Stimulated activated CD4-positive, alpha-beta T cell treated with anti-CD3 and anti-CD28 coated beads, Interleukin-1b, Interleukin-23, amount 100 ng/mL, for 48 hours (primary cell): ENCODE measurements around the gene ARID3B.
"Not testable (repeated sequence)": the region's sequence is repeated elsewhere in the genome, so short reads cannot be mapped to it uniquely, and the experiment has no call there.

Experiments used
- DNase-seq: peaks from one replicate; pipeline ENCODE4 v3.0.0-alpha.2; 2020

The ARID3B gene

DNA sequence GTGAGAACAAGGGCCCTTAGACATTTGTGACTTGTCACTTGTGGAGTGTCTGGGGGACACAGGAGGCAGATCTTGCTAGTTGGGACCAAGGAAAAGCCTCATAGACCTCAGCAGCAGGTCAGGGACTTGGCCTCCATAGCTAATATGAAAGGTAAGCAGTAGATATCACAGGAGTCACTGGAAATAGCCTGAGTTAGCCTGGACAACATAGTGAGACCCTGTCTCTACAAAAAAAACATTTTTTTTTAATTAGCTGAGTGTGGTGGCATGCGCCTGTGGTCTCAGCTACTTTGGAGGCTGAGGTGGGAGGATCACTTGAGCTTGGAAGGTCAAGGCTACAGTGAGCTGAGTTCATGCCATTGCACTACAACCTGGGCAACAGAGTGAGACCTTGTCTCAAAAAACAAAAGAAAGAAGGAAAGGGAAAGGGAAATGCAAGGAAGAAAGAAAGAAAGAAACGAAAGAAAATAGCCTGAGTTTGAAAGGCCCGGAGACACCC, 37.5 kb downstream of the ARID3B start:
- DNase-seq, result no peak

DNA sequence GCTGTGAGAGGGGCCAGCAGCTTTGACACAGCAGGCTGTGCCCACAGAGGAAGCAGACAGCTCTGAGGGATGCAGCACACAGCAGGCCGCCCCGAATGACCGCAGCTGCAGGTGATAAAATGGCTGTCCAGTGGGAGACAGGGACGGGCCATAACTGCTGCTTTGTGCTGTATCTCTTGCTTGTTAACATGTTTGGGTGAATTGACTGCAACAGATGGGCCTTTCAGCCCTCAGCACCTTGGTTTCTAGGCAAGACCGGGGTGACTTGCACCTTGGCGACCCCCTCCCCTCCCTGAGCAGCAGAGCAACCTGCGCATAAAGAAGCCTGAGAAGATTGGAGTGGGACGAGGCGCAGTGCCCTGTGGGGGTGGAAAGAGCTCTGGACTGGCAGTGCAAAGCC, 38.0 kb downstream of the ARID3B start:
- no peak for DNase-seq

DNA sequence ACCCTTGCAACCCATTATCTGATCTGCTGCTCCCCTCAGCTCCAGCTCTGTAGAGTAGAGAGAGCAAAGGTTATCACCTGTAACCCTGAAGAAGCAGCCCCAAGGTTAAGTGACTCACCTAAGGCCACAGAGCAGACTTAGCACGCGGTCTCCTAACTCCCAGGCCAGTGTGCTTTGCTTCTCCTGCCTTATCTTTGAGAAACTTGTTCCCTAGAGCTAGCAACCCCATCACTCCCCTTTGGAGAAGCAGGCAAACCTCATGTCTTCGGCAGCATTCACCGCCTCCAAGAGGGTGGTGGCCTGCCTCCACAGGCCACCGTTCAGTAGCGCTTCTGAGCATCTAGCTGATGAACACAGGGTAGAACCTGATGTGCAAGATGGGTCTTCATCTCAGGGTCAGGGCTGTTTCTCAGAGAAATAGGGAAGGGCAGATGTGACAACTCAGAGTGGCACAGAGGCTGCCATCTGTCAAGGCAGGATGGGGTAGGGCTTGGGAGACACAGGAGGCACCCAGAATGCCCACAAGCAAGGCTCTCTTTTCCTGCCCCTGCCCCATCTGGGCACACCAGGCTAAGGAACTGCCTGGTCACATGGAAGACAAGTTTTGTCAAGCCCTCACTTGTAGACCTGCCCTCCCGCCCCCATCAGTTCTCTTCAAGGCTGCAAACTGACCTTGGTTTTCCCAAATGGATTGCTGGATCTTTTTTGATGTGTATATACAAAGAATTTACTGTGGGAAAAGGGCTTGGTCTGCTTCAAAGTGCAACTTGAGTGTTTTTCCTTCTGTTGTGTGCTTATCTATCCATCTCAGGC, 39.7 kb downstream of the ARID3B start:
- DNase-seq, result no peak

DNA sequence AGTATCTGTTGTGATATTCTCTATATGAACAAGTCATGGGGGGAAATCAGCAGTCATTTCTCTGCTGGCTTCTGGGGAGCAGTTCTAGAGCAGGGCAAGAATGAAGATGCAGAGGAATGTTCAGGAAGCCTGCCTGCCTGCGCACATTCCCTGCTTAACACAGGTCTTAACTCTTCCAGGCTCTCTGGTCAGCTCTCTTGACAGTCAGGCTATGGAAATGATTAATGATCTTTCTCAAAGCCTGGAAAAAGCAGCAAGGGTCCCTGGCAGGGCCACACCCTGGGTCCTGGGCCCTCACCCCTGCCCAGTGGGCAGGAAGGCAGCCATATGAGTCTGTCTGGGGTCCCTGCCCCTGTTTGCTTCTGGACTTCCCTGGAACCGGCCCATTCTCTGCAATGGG, 43.2 kb downstream of the ARID3B start:
- DNase-seq, result no peak

DNA sequence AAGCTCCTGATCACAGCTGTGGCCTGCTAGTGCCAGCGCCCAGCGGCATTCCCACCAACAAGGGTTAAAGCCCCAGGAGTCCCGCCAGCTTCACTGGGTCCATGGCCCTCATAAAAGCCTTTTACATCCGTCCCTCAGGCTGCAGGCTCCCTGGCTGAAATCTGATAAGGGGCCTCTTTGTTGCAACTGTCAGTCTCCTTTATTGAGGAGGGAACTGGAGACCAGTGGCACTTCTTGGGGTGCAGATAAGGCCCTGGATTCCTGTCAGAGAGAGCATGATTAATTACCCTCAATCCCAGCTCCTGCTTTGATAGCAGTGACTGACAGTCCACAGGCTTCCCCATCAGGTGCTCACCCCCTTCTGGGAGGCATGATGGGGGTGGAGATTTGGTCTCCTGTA, 43.8 kb downstream of the ARID3B start:
- no peak for DNase-seq

DNA sequence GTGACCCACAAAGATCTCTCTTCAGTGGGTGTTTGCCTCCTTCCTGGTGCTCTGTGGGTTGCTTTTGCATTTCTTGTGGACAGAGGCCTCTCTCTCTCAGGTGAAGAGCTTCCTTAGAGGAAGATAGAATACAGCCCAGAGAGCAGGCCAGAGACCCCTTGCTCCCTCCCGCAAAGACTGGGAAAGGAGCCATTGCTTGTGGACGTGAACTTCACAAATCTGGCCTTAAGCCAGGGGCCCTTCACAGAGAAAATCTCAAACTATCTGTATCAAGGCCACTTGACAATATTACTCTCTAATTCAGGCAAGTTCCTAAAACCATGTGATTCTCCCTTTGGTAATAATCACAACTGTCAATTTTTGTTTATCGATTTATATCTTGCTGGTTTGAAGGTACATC, 44.2 kb downstream of the ARID3B start:
- DNase-seq, result no peak

DNA sequence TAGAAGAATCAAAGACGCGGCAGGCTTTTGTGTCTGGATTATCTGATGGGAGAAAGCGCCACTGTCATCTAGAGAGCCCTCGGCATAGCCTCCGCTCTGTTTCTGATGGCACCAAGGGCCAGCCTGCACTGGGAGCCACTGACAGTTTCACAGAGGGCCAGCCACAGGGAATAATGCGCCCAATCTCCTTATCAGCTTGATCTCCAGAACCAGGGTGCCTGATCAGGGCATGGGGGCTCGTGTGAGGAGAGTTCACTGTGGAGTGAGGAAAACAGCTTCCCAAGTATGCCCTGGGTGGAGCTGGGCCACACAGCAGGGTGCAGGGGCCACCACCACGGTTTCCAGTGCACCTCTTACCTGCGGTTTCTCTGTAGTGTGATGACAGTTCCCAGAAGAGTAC, 44.8 kb downstream of the ARID3B start:
- DNase-seq, result no peak

DNA sequence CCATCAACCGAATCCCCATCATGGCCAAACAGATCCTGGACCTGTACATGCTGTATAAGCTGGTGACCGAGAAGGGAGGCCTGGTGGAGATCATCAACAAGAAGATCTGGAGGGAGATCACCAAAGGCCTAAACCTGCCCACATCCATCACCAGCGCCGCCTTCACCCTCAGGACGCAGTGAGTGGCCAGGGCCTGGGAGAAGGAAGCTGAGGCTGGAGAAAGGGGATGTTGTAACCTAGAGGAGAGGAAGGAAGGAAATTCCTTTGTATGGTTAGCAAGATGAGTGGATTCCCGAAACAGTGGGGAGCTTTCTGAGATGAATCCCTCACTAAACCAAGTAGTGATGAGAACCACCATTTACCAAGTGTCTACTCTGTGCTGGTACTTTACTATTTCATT, 48.8 kb downstream of the ARID3B start:
- DNase-seq, result no peak

DNA sequence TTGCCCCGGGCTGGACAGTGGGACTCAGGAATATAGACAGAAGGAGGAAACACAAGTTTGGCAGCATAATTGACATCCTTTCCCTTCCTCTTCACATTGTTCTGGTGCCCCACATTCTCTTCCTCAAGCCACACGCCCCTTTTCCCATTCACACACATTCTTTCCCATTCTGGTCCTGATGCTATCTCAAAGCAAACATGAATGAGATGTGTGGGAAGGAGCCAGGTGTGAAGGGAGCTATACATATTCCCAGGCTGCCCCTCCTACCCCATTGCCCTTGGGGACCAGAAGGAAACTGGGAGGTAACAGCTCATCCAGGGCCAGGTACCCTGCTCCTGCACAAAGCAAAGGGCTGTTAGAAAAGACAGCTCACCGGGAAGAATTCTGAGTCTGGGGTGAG, 51.2 kb downstream of the ARID3B start:
- DNase-seq, result no peak

DNA sequence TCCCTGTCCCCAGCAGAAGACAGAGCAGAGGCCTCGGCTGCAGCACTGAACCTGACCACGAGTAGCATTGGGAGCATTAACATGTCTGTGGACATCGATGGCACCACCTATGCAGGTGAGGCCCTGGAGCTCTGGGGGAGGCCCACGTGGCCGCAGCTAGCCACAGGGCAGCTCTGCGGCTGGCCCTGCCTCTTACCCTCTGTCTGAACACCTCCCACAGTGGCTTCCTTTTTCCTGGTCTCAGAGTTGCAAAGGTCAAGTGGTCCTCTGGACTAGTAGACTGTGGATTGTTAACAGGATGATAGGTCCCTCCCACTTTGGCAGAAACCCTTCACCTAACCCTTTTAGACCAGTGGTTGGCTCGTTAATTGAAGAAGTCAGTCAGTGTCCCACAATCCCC, 52.1 kb downstream of the ARID3B start:
- DNase-seq, result no peak

DNA sequence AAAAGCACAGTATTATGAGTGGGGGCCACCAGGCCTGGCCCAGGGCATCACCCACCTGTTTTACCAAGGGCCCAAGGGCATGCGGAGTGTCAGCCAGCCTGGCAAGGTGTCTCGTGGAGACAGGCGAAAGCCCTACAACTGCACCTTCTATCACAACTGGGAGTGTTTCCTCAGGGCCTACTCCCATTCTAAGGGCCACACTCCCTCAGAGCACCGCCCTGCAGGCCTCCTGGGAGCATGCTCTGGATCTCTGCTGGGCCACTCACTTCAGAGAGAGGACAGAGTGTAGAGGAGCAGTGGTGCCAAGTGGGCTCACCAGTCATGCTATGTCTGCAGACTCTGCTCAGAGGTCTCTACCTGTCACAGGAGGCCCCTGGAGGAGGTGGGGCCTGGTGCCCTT, 53.4 kb downstream of the ARID3B start:
- DNase-seq, result no peak

DNA sequence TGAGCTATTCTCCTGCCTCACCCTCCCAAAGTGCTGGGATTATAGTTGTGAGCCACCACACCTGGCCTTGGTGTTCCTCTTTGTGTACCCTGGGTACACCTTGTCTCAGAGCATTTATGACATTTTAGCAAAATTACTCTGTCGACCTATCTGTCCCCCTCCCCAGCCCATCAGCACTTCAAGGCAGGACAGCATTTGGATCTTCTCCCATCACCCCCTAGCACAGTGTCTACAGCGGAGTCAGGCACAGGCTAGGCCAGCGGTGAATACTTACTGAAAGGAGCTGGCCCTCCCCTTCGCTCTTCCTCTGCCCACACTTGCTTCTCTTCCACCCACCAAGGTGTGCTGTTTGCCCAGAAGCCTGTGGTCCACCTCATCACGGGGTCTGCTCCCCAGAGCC, 54.3 kb downstream of the ARID3B start:
- no peak for DNase-seq

DNA sequence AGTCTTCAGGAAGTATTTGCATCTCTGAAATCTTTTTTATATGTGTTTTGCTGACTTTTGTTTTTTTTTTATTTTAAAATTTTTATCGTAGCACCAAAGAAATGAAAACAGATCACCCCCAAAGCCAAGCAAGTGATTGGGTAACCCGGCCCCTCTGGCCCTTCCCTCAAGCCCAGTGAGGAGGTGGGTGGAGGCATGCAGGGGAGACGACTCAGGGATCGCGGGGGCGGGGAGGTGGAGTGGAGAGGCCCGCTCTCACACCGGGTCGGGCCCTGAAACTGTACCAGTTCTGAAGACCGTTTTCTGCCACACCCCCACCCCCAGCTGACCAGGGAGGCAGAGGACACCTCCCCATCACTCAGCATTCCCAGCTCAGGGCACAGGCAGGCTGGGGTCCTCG, 55.7 kb downstream of the ARID3B start:
- DNase-seq, result not testable (repeated sequence)

DNA sequence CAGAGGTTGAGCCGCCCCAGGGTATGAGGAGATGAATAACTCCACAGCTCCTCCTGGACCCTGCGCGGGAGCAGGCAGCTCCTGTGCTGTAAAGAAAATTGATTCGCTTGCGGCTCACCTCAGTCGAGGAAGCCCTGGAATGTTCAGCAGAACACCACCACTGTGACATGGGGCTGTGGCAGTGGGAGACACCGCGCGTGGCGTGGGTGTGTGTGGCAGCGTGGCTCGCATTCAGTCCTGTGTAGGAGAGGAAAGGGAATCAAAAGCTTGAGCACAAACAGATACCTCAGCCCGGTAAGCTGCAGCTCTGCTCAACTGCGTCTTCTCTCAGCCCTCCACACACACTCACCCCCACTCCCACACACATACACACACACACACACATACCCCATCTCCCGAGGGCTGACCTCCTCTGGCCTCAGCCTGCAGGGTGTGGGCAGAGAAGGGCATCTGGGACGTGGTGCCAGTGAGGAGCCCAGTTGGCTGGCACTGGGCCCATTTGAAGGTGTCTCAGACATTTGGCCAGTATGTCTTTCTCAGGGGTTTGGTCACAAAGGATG, 56.2 kb downstream of the ARID3B start:
- not testable (repeated sequence) for DNase-seq

DNA sequence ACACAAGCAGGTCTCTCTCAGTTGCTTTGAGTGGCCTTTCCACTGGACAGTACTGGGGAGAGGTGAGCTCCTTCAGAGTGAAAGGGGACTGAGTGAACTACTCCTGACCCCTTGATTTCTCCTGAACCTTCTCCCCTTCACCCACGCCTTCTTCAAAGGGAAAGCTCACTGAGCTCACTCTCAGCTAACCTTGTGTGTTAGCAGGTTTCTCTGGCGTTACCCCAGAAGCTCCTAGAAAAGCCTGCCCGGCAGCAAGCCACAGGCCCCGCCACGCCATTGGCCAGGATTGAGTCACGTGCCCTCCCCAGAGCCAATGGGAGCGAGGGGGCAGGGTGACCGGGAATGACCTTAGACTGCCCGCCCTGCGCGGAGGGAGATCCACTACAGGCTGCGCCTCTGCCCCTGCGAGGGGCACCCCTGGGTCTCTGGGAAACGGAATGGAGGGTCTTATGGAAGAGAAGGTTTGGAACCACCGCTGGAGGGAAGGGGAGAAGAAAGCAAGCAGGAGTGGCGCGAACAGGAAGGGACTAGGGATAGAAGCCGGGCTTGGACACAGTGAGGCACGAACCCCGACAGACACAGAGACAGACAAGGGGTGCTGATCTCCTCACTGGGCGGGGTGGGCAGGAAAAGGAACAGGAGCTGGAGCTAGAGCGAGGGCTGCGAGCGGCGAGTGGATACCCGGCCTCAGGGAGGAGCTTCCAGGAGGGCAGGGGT, 57.3 kb downstream of the ARID3B start:
- DNase-seq, result peak; percentile 89

DNA sequence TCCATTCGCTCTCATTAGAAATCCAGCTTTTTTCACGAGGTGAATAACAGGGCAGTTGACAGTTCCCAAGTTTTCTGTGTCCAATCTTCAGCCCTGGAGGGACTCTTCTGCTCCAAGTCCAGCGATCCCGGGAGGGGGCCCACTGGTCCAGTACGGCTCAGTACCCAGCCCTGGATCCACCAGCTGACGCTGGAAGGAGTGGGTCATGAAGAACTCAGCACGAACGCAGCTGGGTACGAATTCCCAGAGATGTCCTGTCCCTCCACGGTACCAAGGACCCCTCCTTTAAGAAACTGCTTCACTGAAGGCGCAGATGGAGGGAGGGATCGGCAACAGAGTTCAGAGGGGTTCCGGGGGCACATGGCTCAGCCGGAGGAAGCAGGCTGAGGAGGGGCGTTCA, 58.1 kb downstream of the ARID3B start:
- DNase-seq, result no peak

DNA sequence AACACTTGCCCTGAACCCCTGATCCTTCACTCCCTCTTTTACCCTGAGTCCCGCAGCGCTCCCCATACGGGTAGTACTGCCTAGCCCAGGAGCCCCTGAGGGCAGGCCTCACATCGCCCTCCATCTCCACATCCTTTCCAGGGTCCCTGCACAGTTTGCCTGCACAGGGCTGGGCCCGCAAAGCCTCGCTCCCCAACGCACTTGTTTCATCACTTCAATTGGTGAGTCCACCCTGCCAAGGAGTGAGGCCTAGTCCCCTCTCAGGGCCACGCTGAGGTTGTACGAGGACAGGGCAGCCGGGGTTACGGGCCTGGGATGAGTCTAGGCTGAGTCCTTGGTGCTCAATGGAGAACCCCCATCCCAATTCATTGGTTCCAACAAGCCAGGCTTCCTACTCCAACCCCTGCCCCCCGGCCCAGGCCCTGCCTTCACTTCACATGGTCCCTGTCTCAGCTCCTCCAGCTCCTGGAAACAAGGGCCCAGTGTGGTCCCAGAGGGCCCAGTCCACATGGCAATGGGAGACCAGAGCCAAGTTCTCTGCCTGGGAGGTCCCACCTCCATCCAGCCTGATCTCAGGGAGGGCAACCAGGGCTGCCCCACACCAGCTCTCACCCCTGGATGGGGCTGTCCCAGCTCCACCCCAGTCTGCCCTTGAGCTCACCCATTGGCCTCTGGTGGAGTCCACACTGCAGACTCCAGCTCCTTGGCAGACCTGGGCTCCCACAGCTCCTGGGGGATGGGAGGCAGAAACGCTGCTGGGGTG, 62.2 kb downstream of the ARID3B start:
- DNase-seq, result no peak

DNA sequence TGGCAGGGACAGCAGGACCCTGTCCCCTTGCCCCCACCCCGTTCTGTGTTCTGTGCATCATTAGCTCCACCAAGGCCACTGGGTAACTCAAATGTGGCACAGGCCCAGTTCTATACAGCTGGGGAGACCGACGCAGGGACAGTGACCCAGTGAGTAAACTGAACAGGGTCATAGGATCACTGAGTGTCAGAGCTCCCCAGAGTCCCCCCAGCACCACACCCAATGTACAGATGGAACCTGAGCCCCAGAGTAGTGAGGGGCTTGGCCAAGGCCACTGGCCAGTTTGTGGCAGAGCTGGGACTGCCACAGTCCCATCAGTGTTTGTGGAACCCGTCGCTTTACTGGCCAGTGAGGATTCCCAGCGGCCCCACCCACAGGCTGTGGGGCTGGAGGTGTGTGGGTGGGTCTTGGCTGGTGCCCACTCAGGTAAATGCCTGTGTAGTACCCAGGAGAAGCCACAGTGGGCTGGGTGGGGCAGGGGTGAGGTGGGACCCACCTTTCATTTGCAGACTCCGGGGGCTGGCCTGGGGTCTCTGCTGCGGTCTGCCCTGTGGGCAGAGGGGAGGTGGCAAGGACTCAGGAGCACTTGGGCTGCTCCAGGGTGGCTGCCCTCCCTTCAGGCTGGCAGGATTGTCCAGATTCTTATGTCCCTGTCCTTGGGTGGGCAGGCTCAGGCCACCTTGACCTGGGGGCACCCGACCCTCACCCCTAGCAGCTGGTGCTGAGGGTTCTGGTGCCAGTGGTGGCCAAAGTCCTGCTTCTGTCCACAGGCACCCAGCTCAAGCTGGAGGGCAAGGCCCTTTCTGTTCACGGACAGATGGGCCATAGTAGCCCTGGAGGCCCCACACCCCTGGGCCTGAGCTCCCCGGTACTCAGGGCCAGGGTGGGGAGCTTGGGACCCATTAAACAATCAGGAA, 63.0 kb downstream of the ARID3B start:
- no peak for DNase-seq

DNA sequence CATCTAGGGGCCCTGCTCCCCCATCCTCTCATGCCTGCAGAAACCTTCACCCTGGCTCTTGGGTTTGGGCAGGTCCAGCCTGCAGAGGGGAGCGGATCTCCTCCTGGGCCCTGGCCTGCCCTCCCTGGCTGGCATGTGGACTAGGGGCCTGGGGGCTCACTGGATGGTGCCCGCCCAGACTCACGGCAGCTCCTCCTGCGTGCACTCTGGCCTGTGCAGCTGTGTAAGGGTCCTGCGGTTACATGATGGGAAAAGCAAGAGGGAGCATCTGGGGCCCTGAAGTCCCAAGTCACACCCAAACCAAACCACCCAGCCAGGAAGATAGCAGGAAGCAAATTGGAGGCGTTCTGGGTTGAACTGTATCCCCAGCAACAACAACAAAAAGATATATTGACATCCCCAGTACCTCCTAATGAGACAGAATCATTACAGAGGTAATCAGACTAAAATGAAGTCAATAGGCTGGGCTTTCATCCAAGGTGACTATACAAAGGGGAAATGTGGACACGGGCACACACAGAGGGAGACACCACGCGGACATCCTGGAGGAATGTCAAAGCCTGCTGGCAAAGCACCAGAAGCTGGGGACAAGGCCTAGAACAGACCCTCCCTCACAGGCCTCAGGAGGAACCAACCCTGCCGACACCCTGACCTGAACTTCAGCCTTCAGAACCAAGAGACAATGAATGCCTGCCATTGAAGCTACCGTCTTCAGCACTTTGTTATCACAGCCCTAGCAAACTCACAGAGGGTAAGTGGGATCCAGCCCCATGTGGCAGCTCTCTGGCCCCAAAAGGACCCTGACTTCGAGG, 64.2 kb downstream of the ARID3B start:
- no peak for DNase-seq

DNA sequence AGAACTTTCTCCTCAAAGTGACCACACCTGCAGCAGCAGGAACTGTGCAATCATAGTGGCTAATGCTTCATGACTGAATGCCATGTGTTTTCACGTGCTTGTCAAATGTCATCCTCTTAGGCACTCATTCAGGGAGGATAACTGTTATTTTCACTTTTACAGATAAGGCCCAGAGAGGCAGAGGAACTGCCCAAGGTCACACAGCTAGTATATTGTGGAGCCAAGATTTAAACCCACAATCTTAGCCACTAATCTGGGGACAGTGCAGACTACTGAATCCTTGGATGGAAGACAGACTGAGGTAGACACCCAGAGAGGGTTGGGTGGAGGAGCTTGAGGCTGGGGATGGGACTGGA, 64.8 kb downstream of the ARID3B start:
- DNase-seq, result no peak

DNA sequence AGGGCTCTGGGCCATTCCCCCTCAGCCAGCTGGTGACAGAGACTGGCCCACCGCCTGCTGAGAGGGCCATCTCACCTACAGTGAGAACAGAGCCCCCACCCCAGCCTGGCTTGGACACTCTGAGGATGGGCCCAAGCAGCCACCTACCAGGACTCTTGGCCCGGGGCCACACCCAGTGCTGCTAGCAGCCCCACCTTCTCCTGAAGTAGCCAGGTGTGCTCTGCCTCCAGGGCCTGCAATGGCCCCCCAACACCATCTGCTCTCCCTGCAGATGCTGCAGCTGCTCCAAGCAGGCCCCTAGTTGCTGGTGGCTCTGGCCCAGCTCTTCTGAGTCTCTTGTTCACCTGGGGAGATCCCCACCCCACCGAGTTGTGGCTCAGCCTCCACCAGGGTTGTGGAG, 67.8 kb downstream of the ARID3B start:
- DNase-seq, result no peak

DNA sequence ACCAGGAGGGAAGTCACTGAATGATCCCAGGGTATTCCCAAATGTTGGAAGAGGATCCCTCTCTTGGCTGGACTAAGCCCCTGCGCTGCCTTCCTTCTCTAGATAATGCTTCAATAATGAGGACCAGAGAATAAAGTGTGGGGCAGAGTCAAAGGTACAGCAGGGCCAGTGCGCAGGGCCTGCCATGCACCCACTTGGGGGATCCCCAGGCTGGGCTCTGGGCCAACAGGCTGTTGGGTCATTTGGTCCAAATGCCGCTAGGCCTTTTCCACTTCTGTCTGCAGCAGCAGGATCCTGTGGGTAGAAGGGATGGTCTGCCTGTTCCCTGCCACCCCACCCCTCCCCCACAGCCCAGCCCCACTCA, 68.9 kb downstream of the ARID3B start:
- no peak for DNase-seq
